ENCODE data around the gene KCNA5. TPM values are rescaled to one million over a fixed set of nuclear protein-coding genes. Genes with fewer than 3 reads are reported as not detected.

The KCNA5 gene
- total and polyA plus RNA-seq, 2 experiments from 2014 or later = 0.31 to 0.44 TPM

DNA sequence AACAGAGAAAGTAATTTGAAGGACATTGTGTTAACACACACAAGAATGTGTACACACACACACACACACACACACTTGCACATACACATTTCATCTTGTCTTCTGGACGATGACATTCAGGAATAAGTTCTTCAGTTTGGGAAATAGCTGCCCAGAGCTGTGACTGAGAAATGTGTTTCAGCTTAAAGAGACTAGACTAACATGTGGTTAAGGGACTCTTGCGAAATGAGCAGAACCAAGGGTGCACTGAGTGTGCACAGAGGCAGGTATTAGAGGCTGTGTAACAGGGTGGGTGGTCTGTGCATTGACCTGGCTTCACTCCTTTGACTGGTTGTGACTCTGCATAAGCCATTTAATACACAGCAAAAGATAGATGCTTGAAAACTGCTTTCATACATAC, 29.4 kb upstream of the KCNA5 start (continued):
- TF ChIP-seq, protein P1, sequence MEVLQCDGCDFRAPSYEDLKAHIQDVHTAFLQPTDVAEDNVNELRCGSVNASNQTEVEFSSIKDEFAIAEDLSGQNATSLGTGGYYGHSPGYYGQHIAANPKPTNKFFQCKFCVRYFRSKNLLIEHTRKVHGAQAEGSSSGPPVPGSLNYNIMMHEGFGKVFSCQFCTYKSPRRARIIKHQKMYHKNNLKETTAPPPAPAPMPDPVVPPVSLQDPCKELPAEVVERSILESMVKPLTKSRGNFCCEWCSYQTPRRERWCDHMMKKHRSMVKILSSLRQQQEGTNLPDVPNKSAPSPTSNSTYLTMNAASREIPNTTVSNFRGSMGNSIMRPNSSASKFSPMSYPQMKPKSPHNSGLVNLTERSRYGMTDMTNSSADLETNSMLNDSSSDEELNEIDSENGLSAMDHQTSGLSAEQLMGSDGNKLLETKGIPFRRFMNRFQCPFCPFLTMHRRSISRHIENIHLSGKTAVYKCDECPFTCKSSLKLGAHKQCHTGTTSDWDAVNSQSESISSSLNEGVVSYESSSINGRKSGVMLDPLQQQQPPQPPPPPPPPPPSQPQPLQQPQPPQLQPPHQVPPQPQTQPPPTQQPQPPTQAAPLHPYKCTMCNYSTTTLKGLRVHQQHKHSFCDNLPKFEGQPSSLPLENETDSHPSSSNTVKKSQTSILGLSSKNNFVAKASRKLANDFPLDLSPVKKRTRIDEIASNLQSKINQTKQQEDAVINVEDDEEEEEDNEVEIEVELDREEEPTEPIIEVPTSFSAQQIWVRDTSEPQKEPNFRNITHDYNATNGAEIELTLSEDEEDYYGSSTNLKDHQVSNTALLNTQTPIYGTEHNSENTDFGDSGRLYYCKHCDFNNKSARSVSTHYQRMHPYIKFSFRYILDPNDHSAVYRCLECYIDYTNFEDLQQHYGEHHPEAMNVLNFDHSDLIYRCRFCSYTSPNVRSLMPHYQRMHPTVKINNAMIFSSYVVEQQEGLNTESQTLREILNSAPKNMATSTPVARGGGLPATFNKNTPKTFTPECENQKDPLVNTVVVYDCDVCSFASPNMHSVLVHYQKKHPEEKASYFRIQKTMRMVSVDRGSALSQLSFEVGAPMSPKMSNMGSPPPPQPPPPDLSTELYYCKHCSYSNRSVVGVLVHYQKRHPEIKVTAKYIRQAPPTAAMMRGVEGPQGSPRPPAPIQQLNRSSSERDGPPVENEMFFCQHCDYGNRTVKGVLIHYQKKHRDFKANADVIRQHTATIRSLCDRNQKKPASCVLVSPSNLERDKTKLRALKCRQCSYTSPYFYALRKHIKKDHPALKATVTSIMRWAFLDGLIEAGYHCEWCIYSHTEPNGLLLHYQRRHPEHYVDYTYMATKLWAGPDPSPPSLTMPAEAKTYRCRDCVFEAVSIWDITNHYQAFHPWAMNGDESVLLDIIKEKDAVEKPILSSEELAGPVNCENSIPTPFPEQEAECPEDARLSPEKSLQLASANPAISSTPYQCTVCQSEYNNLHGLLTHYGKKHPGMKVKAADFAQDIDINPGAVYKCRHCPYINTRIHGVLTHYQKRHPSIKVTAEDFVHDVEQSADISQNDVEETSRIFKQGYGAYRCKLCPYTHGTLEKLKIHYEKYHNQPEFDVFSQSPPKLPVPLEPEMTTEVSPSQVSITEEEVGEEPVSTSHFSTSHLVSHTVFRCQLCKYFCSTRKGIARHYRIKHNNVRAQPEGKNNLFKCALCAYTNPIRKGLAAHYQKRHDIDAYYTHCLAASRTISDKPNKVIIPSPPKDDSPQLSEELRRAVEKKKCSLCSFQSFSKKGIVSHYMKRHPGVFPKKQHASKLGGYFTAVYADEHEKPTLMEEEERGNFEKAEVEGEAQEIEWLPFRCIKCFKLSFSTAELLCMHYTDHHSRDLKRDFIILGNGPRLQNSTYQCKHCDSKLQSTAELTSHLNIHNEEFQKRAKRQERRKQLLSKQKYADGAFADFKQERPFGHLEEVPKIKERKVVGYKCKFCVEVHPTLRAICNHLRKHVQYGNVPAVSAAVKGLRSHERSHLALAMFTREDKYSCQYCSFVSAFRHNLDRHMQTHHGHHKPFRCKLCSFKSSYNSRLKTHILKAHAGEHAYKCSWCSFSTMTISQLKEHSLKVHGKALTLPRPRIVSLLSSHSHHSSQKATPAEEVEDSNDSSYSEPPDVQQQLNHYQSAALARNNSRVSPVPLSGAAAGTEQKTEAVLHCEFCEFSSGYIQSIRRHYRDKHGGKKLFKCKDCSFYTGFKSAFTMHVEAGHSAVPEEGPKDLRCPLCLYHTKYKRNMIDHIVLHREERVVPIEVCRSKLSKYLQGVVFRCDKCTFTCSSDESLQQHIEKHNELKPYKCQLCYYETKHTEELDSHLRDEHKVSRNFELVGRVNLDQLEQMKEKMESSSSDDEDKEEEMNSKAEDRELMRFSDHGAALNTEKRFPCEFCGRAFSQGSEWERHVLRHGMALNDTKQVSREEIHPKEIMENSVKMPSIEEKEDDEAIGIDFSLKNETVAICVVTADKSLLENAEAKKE (CRISPR knock-in tag; IDR thresholded peaks at IDR 0.05) = no peak
- TF ChIP-seq JUNB (IDR thresholded peaks at IDR 0.05; ENCODE audit: unreplicated experiment) (no peak), EZH2 (IDR thresholded peaks at IDR 0.05; ENCODE audit: low read depth, unreplicated experiment) (no peak), NANOG (IDR thresholded peaks at IDR 0.05; ENCODE audit: borderline replicate concordance) (no peak), STAT1 (IDR thresholded peaks at IDR 0.05; ENCODE audit: unreplicated experiment) (no peak), REST (IDR thresholded peaks at IDR 0.05; ENCODE audit: unreplicated experiment) (no peak), EZH2phosphoT487 (IDR thresholded peaks at IDR 0.05; ENCODE audit: unreplicated experiment) (no peak), ZNF331 (CRISPR knock-in tag; IDR thresholded peaks at IDR 0.05; ENCODE audit: low read depth) (no peak)

Measured in GM23338 (cell line).